PC-3 (cell line): ENCODE data around the gene TBC1D2B.

Source experiments
- EZH2 ChIP-seq: fragments of 300-600 bp; sonication (generic); IDR thresholded peaks from one replicate; pipeline ENCODE4 v1.6.1; 2017; ENCODE audit warnings: antibody characterized with exemption, mild to moderate bottlenecking, low read length; ENCODE audit not compliant: unreplicated experiment
- EZH2phosphoT487 ChIP-seq: fragments of 300-600 bp; sonication (generic); IDR thresholded peaks from 2 replicates; pipeline ENCODE4 v1.6.1; 2018; ENCODE audit warnings: mild to moderate bottlenecking, antibody characterized with exemption, low read length, borderline replicate concordance
- TF ChIP-seq, protein P1 (sequence below): fragments of 300-600 bp; sonication (generic); conservative IDR thresholded peaks from 2 replicates; pipeline ENCODE4 v1.5.1; 2017; ENCODE audit warnings: antibody characterized with exemption, low read depth, mild to moderate bottlenecking, low read length

DNA sequence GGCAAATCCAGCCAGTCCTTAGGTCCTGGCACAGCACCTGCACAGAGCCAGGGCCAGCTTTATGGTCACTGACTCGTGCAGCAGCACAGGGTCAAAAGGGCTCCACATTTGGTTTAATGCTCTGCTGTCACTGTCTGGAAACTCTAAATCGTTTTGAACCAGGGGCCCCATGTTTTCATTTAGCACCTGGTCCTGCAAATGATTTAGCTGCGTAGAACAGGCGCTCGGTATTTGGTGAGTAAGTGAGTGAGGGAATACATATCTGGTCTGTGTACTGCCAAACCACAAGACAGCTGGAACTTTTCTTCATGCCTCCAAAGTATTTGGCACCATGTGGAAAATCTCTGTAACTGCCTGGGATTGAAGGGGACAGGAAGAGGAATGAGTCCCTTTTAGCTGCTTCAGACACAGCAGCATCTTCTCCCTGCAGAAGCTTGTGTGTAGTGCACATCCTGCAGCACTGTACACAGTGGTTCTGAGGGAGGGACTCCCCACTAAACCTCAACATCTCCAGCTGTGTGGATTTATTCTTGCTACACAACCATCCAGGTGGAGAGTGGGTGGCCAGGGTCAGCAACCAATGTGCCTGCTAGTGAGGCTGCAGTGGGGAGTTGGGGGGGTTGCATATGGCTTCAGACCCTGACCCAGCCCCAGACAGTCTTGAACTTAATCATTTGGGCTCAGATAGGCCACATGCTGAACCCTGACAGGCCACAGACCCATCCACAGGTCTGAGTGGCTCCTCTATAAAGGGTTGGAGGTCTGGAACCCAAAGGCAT, 15.9 kb upstream of the TBC1D2B start:
- TF ChIP-seq, protein P1, sequence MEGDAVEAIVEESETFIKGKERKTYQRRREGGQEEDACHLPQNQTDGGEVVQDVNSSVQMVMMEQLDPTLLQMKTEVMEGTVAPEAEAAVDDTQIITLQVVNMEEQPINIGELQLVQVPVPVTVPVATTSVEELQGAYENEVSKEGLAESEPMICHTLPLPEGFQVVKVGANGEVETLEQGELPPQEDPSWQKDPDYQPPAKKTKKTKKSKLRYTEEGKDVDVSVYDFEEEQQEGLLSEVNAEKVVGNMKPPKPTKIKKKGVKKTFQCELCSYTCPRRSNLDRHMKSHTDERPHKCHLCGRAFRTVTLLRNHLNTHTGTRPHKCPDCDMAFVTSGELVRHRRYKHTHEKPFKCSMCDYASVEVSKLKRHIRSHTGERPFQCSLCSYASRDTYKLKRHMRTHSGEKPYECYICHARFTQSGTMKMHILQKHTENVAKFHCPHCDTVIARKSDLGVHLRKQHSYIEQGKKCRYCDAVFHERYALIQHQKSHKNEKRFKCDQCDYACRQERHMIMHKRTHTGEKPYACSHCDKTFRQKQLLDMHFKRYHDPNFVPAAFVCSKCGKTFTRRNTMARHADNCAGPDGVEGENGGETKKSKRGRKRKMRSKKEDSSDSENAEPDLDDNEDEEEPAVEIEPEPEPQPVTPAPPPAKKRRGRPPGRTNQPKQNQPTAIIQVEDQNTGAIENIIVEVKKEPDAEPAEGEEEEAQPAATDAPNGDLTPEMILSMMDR, result no peak
- no peak for TF ChIP-seq EZH2
- TF ChIP-seq EZH2phosphoT487, result no peak
